Panc1 (cell line): Measurements from ENCODE around the gene CD151. TPM values are rescaled to one million over a fixed set of nuclear protein-coding genes. Genes with fewer than 3 reads are reported as not detected.
A peak's percentile ranks its signal among the peaks of the same experiment; 100 is the strongest.

Experiments
- ATAC-seq: fragments of 200-7000 bp; cut with Tn5 transposase; 2 replicates; pipeline ENCODE4 v1.9.1; 2020; ENCODE audit warnings: mild to moderate bottlenecking, moderate library complexity
- BruUV-seq: library from RNA; stranded (reverse); fragments of 400-500 nt; replicated peaks from 2 replicates; lab custom pipeline; 2021; lab: Mats Ljungman, UMichigan
- CTCF ChIA-PET: fragments of 300-600 bp; sonication (Branson Sonifier 250); formaldehyde crosslinking; loops from one replicate; lab custom pipeline; 2022; ENCODE audit warnings: antibody characterized with exemption; lab: Charles Lee
- POLR2A ChIA-PET: fragments of 300-600 bp; sonication (Branson Sonifier 250); formaldehyde crosslinking; loops from one replicate; lab custom pipeline; 2022; ENCODE audit warnings: antibody characterized with exemption; lab: Charles Lee
- DNase-seq: peaks from one replicate; pipeline ENCODE4 v3.0.0-alpha.2; 2010; ENCODE audit warnings: low read depth, low spot score
- H3K27ac ChIP-seq: 2 replicates; pipeline ENCODE4 v1.5.1; 2011; ENCODE audit warnings: mild to moderate bottlenecking, low read length, inconsistent platforms
- H3K27me3 ChIP-seq: fragments of 200-500 bp; sonication (Bioruptor generic); 2 replicates; pipeline ENCODE4 v1.6.0; 2014; ENCODE audit warnings: low read length, inconsistent platforms; ENCODE audit not compliant: control insufficient read depth, insufficient read depth
- H3K36me3 ChIP-seq: fragments of 200-500 bp; sonication (Bioruptor generic); 2 replicates; pipeline ENCODE4 v1.5.1; 2014; ENCODE audit warnings: inconsistent platforms, mild to moderate bottlenecking, low read length, moderate library complexity; ENCODE audit not compliant: control insufficient read depth, insufficient read depth
- H3K4me1 ChIP-seq: 2 replicates; pipeline ENCODE4 v1.5.1; 2011; ENCODE audit warnings: inconsistent platforms, mild to moderate bottlenecking, low read length, moderate library complexity; ENCODE audit not compliant: control insufficient read depth, insufficient read depth
- H3K4me3 ChIP-seq, 2 experiments: 2 replicates each; pipeline ENCODE4 v1.5.1; 2011 to 2012; ENCODE audit warnings: low read depth in 2 of 2, low read length in 2 of 2, mild to moderate bottlenecking in 2 of 2, inconsistent platforms in 1 of 2, moderate library complexity in 1 of 2
- H3K9me3 ChIP-seq: fragments of 200-500 bp; sonication (Bioruptor generic); 2 replicates; pipeline ENCODE4 v1.5.1; 2014; ENCODE audit warnings: low read depth, mild to moderate bottlenecking, inconsistent platforms, low read length, moderate library complexity; ENCODE audit not compliant: control insufficient read depth, insufficient read depth
- POLR2AphosphoS5 ChIP-seq: IDR thresholded peaks from 2 replicates; pipeline ENCODE4 v1.6.1; 2012; ENCODE audit warnings: mild to moderate bottlenecking, low read depth, low read length, moderate library complexity
- SIN3A ChIP-seq: IDR thresholded peaks from 2 replicates; pipeline ENCODE4 v1.6.1; 2012; ENCODE audit warnings: low read depth, mild to moderate bottlenecking, low read length, moderate library complexity, borderline replicate concordance; ENCODE audit not compliant: insufficient read depth
- TCF7L2 ChIP-seq: IDR thresholded peaks from 2 replicates; pipeline ENCODE4 v1.6.1; 2011; ENCODE audit warnings: mild to moderate bottlenecking, low read depth, low read length, inconsistent platforms
- in situ Hi-C: cut with HindIII; loops from 2 replicates; pipeline ENCODE4 v1.10.0; 2016; ENCODE audit warnings: low sequenced_read_pairs, low pct_unique_long_range_greater_than_20kb
- intact Hi-C: fragments of 100-400 bp; cut with micrococcal nuclease; formaldehyde crosslinking; loops from one replicate; pipeline ENCODE4 v1.10.0; 2022; ENCODE audit not compliant: unreplicated experiment
- total RNA-seq: library from RNA; stranded (reverse); gene quantifications from one replicate; pipeline ENCODE4 v1.2.1, GENCODE V29; 2021; ENCODE audit not compliant: unreplicated experiment
- TF ChIP-seq, protein P1 (sequence below), 2 experiments: IDR thresholded peaks; 2 replicates each; pipeline ENCODE4 v1.6.1; 2011 to 2012; ENCODE audit warnings: low read depth in 2 of 2, control low read depth in 1 of 2, low read length in 1 of 2, mild to moderate bottlenecking in 1 of 2, moderate library complexity in 1 of 2; ENCODE audit not compliant: insufficient read depth in 1 of 2
- TF ChIP-seq, protein P2 (sequence below): fragments of 450-650 bp; IDR thresholded peaks from 2 replicates; pipeline ENCODE4 v1.5.1; 2017; ENCODE audit warnings: mild to moderate bottlenecking

CD151 gene
- total RNA-seq, 1 experiment from 2014 or later = 680 TPM

- no peaks in the 10 kb centered on the region for H3K27me3 ChIP-seq
- no peaks in the 10 kb centered on the region for H3K36me3 ChIP-seq
- BruUV-seq = TSS peak; percentile 85
- no peaks in the 10 kb centered on the region for H3K9me3 ChIP-seq
- in situ Hi-C loops = no loop called here
- CTCF ChIA-PET = no interaction called here
- H3K4me1 ChIP-seq = peaks cover 64% of the 10 kb centered on the region
- intact Hi-C loops = no loop called here
- ATAC-seq = peak; percentile 7
- POLR2A ChIA-PET = interaction anchor here (0.7 to 1.0 kb wide), 2 partner anchors 20 to 32 kb away, joined by 4 to 6 read pairs; no protein-coding TSS in a partner anchor
- DNase-seq = no peak
- TF ChIP-seq POLR2AphosphoS5 = peak; percentile 60; the same call in 1 of the 2 replicates
- TF ChIP-seq, protein P1, sequence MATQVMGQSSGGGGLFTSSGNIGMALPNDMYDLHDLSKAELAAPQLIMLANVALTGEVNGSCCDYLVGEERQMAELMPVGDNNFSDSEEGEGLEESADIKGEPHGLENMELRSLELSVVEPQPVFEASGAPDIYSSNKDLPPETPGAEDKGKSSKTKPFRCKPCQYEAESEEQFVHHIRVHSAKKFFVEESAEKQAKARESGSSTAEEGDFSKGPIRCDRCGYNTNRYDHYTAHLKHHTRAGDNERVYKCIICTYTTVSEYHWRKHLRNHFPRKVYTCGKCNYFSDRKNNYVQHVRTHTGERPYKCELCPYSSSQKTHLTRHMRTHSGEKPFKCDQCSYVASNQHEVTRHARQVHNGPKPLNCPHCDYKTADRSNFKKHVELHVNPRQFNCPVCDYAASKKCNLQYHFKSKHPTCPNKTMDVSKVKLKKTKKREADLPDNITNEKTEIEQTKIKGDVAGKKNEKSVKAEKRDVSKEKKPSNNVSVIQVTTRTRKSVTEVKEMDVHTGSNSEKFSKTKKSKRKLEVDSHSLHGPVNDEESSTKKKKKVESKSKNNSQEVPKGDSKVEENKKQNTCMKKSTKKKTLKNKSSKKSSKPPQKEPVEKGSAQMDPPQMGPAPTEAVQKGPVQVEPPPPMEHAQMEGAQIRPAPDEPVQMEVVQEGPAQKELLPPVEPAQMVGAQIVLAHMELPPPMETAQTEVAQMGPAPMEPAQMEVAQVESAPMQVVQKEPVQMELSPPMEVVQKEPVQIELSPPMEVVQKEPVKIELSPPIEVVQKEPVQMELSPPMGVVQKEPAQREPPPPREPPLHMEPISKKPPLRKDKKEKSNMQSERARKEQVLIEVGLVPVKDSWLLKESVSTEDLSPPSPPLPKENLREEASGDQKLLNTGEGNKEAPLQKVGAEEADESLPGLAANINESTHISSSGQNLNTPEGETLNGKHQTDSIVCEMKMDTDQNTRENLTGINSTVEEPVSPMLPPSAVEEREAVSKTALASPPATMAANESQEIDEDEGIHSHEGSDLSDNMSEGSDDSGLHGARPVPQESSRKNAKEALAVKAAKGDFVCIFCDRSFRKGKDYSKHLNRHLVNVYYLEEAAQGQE (IDR thresholded peaks at IDR 0.05; ENCODE audit: insufficient read depth in 1 of 2, low read depth in 2 of 2, low read length in 1 of 2) = no peak
- no peak overlapping the region for H3K4me3 ChIP-seq
- H3K27ac ChIP-seq = peak overlapping the region; percentile 60; the same call in 1 of the 2 replicates
Measured at GRCh38 chr11:866481-866880, 33.7 kb downstream of the CD151 start.

GRCh38 chr11:867856-868358, 35.2 kb downstream of the CD151 start:
- DNase-seq = no peak
- ChIA-PET CTCF (interaction anchor here (0.6 to 1.2 kb wide), 3 partner anchors 171 to 184 kb away, joined by 4 to 6 read pairs (median 6); no protein-coding TSS in a partner anchor), POLR2A (no interaction called here)
- no peak for ATAC-seq
- H3K27ac ChIP-seq = no peak overlapping the region
- no peaks in the 10 kb centered on the region for H3K27me3 ChIP-seq
- TF ChIP-seq SIN3A (peak; percentile 77; the same call in 1 of the 2 replicates), POLR2AphosphoS5 (peak; percentile 72), TCF7L2 (no peak)
- TF ChIP-seq, protein P1 (IDR thresholded peaks at IDR 0.05; ENCODE audit: insufficient read depth in 1 of 2, low read depth in 2 of 2, low read length in 1 of 2) = no peak
- TF ChIP-seq, protein P2, sequence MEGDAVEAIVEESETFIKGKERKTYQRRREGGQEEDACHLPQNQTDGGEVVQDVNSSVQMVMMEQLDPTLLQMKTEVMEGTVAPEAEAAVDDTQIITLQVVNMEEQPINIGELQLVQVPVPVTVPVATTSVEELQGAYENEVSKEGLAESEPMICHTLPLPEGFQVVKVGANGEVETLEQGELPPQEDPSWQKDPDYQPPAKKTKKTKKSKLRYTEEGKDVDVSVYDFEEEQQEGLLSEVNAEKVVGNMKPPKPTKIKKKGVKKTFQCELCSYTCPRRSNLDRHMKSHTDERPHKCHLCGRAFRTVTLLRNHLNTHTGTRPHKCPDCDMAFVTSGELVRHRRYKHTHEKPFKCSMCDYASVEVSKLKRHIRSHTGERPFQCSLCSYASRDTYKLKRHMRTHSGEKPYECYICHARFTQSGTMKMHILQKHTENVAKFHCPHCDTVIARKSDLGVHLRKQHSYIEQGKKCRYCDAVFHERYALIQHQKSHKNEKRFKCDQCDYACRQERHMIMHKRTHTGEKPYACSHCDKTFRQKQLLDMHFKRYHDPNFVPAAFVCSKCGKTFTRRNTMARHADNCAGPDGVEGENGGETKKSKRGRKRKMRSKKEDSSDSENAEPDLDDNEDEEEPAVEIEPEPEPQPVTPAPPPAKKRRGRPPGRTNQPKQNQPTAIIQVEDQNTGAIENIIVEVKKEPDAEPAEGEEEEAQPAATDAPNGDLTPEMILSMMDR = no peak
- H3K4me1 ChIP-seq = peaks cover 52% of the 10 kb centered on the region
- no peaks in the 10 kb centered on the region for H3K9me3 ChIP-seq
- no peaks in the 10 kb centered on the region for H3K36me3 ChIP-seq
- H3K4me3 ChIP-seq = no peak overlapping the region
- intact Hi-C loops = no loop called here
- in situ Hi-C loops = no loop called here
- no TSS peak for BruUV-seq
